ENCODE measurements around the gene TESK2. TPM values are rescaled to one million over a fixed set of nuclear protein-coding genes. Genes with fewer than 3 reads are reported as not detected.

Gene TESK2
- total RNA-seq, 2 experiments from 2014 or later = 4.9 to 6.6 TPM

GRCh38 chr1:45465277-45465676, 25.7 kb downstream of the TESK2 start:
- no peak overlapping the region for H3K27ac ChIP-seq (ENCODE audit: low read depth, low read length, poor library complexity, severe bottlenecking)
- TF ChIP-seq EZH2phosphoT487 (IDR thresholded peaks at IDR 0.05; ENCODE audit: borderline replicate concordance, low read depth, low read length) (no peak), CTCF (conservative IDR thresholded peaks at IDR 0.05; ENCODE audit: low read length) (no peak)
- H3K9me2 ChIP-seq (ENCODE audit: insufficient read depth, low read length) = no peaks in the 10 kb centered on the region
- BruUV-seq (replicated peaks) = no TSS peak
- H3K79me2 ChIP-seq (ENCODE audit: insufficient read depth, low read depth, low read length) = no peaks in the 10 kb centered on the region
- no peak overlapping the region for H3K4me3 ChIP-seq (ENCODE audit: low read depth, low read length, poor library complexity, severe bottlenecking)
- H4K20me1 ChIP-seq (ENCODE audit: insufficient read depth, low read length) = no peaks in the 10 kb centered on the region
- ChIA-PET POLR2A (no interaction called here), CTCF (ENCODE audit: unreplicated experiment) (interaction anchor here (0.5 kb wide), 1 partner anchor 139 kb away, joined by 7 read pairs; no protein-coding TSS in a partner anchor)
- H3K4me2 ChIP-seq (ENCODE audit: low read length) = no peak overlapping the region
- no peaks in the 10 kb centered on the region for H3K9me3 ChIP-seq (ENCODE audit: low read length)
- no peak overlapping the region for H2AFZ ChIP-seq (ENCODE audit: low read length)
- no peaks in the 10 kb centered on the region for H3K36me3 ChIP-seq (ENCODE audit: insufficient read depth, low read length)
- intact Hi-C loops (cut with micrococcal nuclease; ENCODE audit: unreplicated experiment) = no loop called here
- no peak for DNase-seq (ENCODE audit: low spot score)
- H3K4me1 ChIP-seq (ENCODE audit: insufficient read depth, low read length, poor library complexity, severe bottlenecking) = no peaks in the 10 kb centered on the region

GRCh38 chr1:45458894-45459293, 32.1 kb downstream of the TESK2 start:
- TF ChIP-seq CTCF (conservative IDR thresholded peaks at IDR 0.05; ENCODE audit: low read length) = no peak
- no peak for TF ChIP-seq EZH2phosphoT487 (IDR thresholded peaks at IDR 0.05; ENCODE audit: borderline replicate concordance, low read depth, low read length)
- Histone ChIP-seq H3K4me2 (ENCODE audit: low read length) (no peak overlapping the region), H3K4me1 (ENCODE audit: insufficient read depth, low read length, poor library complexity, severe bottlenecking) (no peaks in the 10 kb centered on the region), H3K79me2 (ENCODE audit: insufficient read depth, low read depth, low read length) (no peaks in the 10 kb centered on the region), H3K9me2 (ENCODE audit: insufficient read depth, low read length) (no peaks in the 10 kb centered on the region), H3K4me3 (ENCODE audit: low read depth, low read length, poor library complexity, severe bottlenecking) (no peak overlapping the region), H3K36me3 (ENCODE audit: insufficient read depth, low read length) (no peaks in the 10 kb centered on the region), H3K9me3 (ENCODE audit: low read length) (no peaks in the 10 kb centered on the region), H3K27ac (ENCODE audit: low read depth, low read length, poor library complexity, severe bottlenecking) (no peak overlapping the region), H4K20me1 (ENCODE audit: insufficient read depth, low read length) (no peaks in the 10 kb centered on the region), H2AFZ (ENCODE audit: low read length) (no peak overlapping the region)
- CTCF ChIA-PET (ENCODE audit: unreplicated experiment) = interaction anchor here (1.0 kb wide), 1 partner anchor 102 kb away, joined by 3 read pairs; no protein-coding TSS in a partner anchor
- BruUV-seq (replicated peaks) = no TSS peak
- no peak for DNase-seq (ENCODE audit: low spot score)
- POLR2A ChIA-PET = interaction anchor here (1.6 kb wide), 1 partner anchor 34 kb away, joined by 4 read pairs; no protein-coding TSS in a partner anchor
- intact Hi-C loops (cut with micrococcal nuclease; ENCODE audit: unreplicated experiment) = no loop called here

GRCh38 chr1:45456531-45456930, 34.4 kb downstream of the TESK2 start:
- H3K4me3 ChIP-seq (ENCODE audit: low read depth, low read length, poor library complexity, severe bottlenecking) = no peak overlapping the region
- no peaks in the 10 kb centered on the region for H3K9me2 ChIP-seq (ENCODE audit: insufficient read depth, low read length)
- no peaks in the 10 kb centered on the region for H3K9me3 ChIP-seq (ENCODE audit: low read length)
- H3K4me1 ChIP-seq (ENCODE audit: insufficient read depth, low read length, poor library complexity, severe bottlenecking) = no peaks in the 10 kb centered on the region
- intact Hi-C loops (cut with micrococcal nuclease; ENCODE audit: unreplicated experiment) = no loop called here
- H3K4me2 ChIP-seq (ENCODE audit: low read length) = no peak overlapping the region
- H2AFZ ChIP-seq (ENCODE audit: low read length) = no peak overlapping the region
- no peaks in the 10 kb centered on the region for H4K20me1 ChIP-seq (ENCODE audit: insufficient read depth, low read length)
- H3K79me2 ChIP-seq (ENCODE audit: insufficient read depth, low read depth, low read length) = no peaks in the 10 kb centered on the region
- no peak for TF ChIP-seq EZH2phosphoT487 (IDR thresholded peaks at IDR 0.05; ENCODE audit: borderline replicate concordance, low read depth, low read length)
- TF ChIP-seq CTCF (conservative IDR thresholded peaks at IDR 0.05; ENCODE audit: low read length) = no peak
- no peak overlapping the region for H3K27ac ChIP-seq (ENCODE audit: low read depth, low read length, poor library complexity, severe bottlenecking)
- CTCF ChIA-PET (ENCODE audit: unreplicated experiment) = no interaction called here
- DNase-seq (ENCODE audit: low spot score) = no peak
- 0 out of 2 replicates have a peak, but pooled peaks cover 3% of the 10 kb centered on the region for H3K36me3 ChIP-seq (ENCODE audit: insufficient read depth, low read length)
- BruUV-seq (replicated peaks) = no TSS peak
- POLR2A ChIA-PET = interaction anchor here (1.0 to 1.1 kb wide), 2 partner anchors 10 to 11 kb away, joined by 3 read pairs; no protein-coding TSS in a partner anchor

All from OCI-LY7 (cell line).